Coronary artery (tissue), 2 donors: ENCODE results near the gene DCTN2.
"Not testable (repeated sequence)": the region's sequence is repeated elsewhere in the genome, so short reads cannot be mapped to it uniquely, and the experiment has no call there.

Source experiments
- DNase-seq: peaks from one replicate; pipeline ENCODE4 v3.0.0-alpha.2; 2017; ENCODE audit warnings: low spot score
- H3K27ac ChIP-seq, 2 donors: fragments of 200-600 bp; sonication (generic); one replicate each; pipeline ENCODE4 v1.5.1; 2016 to 2019
- H3K4me3 ChIP-seq: fragments of 200-600 bp; sonication (generic); 2 replicates; pipeline ENCODE4 v1.5.1; 2016; ENCODE audit warnings: mild to moderate bottlenecking, moderate library complexity
- TF ChIP-seq, protein P1 (sequence below): fragments of 200-600 bp; sonication (generic); IDR thresholded peaks from one replicate; pipeline ENCODE4 v1.5.1; 2019; ENCODE audit warnings: antibody characterized with exemption

DCTN2 gene

DNA sequence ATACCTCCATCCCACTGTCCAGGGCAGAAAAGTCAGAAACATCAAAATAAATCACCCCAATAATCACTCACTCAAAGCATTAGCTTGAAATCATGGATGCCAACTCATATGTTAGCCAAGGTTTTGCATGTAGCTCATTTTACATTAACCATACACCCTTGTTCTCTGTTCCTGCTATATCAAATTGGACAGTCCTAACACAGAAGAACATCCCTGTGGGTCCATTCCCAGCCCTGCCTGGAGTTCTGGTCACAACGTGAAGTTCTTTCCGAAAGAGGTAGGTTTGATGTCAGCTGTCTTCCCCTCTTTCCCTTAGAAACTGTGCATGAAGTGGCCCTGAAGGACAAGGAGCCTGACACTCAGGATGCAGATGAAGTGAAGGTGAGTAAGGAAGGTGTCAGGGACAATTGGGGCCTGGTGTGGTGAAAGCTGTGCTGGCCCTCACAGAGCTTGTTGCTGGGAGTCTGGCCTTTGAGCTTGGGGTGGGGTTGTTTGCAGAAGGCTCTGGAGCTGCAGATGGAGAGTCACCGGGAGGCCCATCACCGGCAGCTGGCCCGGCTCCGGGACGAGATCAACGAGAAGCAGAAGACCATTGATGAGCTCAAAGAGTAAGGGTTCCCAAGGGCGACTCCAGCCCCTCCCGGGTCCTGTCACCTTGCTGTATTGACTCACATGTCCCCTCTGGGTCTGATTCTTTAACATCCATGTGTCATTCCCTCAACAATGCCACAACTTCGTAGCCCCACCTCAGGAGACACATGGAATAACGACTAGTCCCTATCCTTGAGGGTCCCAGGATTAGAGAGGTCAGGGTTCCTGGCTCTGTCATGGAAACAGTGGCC lies 29.0 kb upstream of the DCTN2 start:
- DNase-seq = no peak
- no peak overlapping the region for H3K4me3 ChIP-seq
- TF ChIP-seq, protein P1, sequence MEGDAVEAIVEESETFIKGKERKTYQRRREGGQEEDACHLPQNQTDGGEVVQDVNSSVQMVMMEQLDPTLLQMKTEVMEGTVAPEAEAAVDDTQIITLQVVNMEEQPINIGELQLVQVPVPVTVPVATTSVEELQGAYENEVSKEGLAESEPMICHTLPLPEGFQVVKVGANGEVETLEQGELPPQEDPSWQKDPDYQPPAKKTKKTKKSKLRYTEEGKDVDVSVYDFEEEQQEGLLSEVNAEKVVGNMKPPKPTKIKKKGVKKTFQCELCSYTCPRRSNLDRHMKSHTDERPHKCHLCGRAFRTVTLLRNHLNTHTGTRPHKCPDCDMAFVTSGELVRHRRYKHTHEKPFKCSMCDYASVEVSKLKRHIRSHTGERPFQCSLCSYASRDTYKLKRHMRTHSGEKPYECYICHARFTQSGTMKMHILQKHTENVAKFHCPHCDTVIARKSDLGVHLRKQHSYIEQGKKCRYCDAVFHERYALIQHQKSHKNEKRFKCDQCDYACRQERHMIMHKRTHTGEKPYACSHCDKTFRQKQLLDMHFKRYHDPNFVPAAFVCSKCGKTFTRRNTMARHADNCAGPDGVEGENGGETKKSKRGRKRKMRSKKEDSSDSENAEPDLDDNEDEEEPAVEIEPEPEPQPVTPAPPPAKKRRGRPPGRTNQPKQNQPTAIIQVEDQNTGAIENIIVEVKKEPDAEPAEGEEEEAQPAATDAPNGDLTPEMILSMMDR = no peak
- no peak overlapping the region for H3K27ac ChIP-seq

- Histone ChIP-seq H3K27ac (no peak overlapping the region), H3K4me3 (no peak overlapping the region)
- TF ChIP-seq, protein P1 = no peak
- DNase-seq = no peak
These were observed 27.8 kb upstream of the DCTN2 start for GRCh38 chr12:57574795-57575194.

DNA sequence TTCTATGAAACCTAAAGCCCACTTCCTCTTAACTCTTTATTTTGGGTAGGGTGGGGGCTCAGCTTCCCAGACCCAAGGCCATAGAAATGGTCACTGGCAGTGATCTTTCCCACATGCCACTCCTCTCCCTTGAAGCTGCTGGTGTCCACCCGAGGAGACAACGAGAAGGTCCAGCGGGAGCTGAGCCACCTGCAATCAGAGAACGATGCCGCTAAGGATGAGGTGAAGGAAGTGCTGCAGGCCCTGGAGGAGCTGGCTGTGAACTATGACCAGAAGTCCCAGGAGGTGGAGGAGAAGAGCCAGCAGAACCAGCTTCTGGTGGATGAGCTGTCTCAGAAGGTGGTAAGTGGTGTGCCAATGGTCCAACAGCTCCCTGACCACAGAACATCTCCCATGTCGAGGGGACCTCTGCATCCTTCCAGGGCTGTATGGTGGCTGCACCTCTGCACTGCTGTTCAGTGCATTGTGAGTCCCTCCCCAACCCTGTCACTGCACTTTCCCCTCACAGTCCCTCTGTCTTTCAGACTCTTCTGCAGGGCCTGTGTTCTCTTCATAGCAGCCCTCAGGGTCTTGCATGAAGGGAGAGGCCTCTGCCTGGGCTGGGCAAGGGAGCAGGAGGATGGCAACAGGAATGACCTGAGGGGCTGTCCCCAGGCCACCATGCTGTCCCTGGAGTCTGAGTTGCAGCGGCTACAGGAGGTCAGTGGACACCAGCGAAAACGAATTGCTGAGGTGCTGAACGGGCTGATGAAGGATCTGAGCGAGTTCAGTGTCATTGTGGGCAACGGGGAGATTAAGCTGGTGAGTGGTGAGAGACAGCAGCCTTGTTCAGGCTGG lies 25.2 kb upstream of the DCTN2 start:
- DNase-seq = no peak
- Histone ChIP-seq H3K4me3 (no peak overlapping the region), H3K27ac (no peak overlapping the region)
- TF ChIP-seq, protein P1 = no peak

- not testable (repeated sequence) for H3K4me3 ChIP-seq, DNase-seq, H3K27ac ChIP-seq
These were observed 23.4 kb upstream of the DCTN2 start for GRCh38 chr12:57570438-57570837.

GRCh38 chr12:57569858-57570257 lies 22.9 kb upstream of the DCTN2 start:
- no peak for DNase-seq
- Histone ChIP-seq H3K4me3 (no peak overlapping the region), H3K27ac (no peak overlapping the region)
- TF ChIP-seq, protein P1 = no peak

GRCh38 chr12:57568838-57569237 lies 21.8 kb upstream of the DCTN2 start:
- DNase-seq = no peak
- no peak overlapping the region for H3K4me3 ChIP-seq
- no peak overlapping the region for H3K27ac ChIP-seq
- TF ChIP-seq, protein P1 = no peak

DNA sequence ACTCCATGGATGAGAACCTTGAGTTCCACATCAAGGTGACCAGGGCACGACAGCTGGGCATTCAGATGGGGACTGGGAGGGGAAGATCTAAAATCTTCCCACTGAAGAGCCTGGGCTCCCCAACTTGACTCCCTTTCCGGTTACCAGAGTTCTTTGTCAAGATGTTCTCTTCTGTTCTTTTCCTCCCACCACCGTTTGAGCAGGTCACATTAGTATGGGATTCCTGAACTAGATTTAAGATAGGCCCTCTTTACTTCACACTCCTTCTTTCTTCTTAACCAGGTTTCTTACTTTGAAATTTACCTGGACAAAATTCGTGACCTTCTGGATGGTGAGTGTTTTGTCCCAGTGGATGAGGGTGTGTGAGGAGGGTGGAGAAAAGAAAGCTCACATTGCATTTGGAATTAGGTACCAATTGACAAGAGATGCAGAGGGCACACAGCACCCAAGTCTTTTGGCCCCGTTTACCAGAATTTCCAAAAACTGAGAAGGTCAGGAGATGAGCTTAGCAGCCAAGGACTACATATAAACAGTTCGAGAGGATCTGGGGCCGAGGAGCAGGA lies 17.3 kb upstream of the DCTN2 start:
- H3K4me3 ChIP-seq = no peak overlapping the region

More for the DNA sequence above, 17.3 kb upstream of the DCTN2 start:
- H3K27ac ChIP-seq = no peak overlapping the region
- TF ChIP-seq, protein P1 = no peak
- DNase-seq = no peak
